Loucy (cell line): ENCODE data around the gene PAM.
A peak's percentile ranks its signal among the peaks of the same experiment; 100 is the strongest.

Source experiments
- H2AFZ ChIP-seq: fragments of 200-600 bp; sonication (generic); 2 replicates; pipeline ENCODE4 v1.6.0; 2016; ENCODE audit warnings: antibody characterized with exemption, mild to moderate bottlenecking, low read length, moderate library complexity
- H3F3A ChIP-seq: fragments of 200-600 bp; 2 replicates; pipeline ENCODE4 v1.6.0; 2016; ENCODE audit warnings: antibody characterized with exemption, low read depth, mild to moderate bottlenecking
- H3K27me3 ChIP-seq: fragments of 200-600 bp; sonication (generic); 2 replicates; pipeline ENCODE4 v1.6.1; 2014; ENCODE audit warnings: low read length, mild to moderate bottlenecking; ENCODE audit not compliant: insufficient read depth, poor library complexity, severe bottlenecking
- H3K36me3 ChIP-seq: fragments of 200-600 bp; sonication (generic); 2 replicates; pipeline ENCODE4 v1.6.1; 2016; ENCODE audit warnings: low read length; ENCODE audit not compliant: insufficient read depth
- H3K4me1 ChIP-seq: fragments of 200-600 bp; sonication (generic); 2 replicates; pipeline ENCODE4 v1.5.1; 2014; ENCODE audit warnings: low read length, mild to moderate bottlenecking; ENCODE audit not compliant: insufficient read depth, poor library complexity, severe bottlenecking
- H3K4me2 ChIP-seq: fragments of 200-600 bp; sonication (generic); 2 replicates; pipeline ENCODE4 v1.6.0; 2014; ENCODE audit warnings: antibody characterized with exemption, low read length, low read depth, mild to moderate bottlenecking; ENCODE audit not compliant: poor library complexity, severe bottlenecking
- H3K4me3 ChIP-seq: fragments of 200-600 bp; sonication (generic); 2 replicates; pipeline ENCODE4 v1.5.1; 2014; ENCODE audit warnings: low read length, mild to moderate bottlenecking, mixed read lengths; ENCODE audit not compliant: poor library complexity, severe bottlenecking
- H3K79me2 ChIP-seq: fragments of 200-600 bp; sonication (generic); 2 replicates; pipeline ENCODE4 v1.6.1; 2014; ENCODE audit warnings: low read length; ENCODE audit not compliant: insufficient read depth
- H3K9ac ChIP-seq: fragments of 200-600 bp; sonication (generic); 2 replicates; pipeline ENCODE4 v1.6.0; 2014; ENCODE audit warnings: mild to moderate bottlenecking, low read depth, low read length, moderate library complexity; ENCODE audit not compliant: poor library complexity, severe bottlenecking
- H3K9me2 ChIP-seq: fragments of 200-600 bp; sonication (generic); replicated peaks from 2 replicates; pipeline ENCODE4 v1.6.1; 2016; ENCODE audit warnings: low read depth, low read length, mixed read lengths
- H3K9me3 ChIP-seq: fragments of 200-600 bp; sonication (generic); 2 replicates; pipeline ENCODE4 v1.6.1; 2014; ENCODE audit warnings: mild to moderate bottlenecking, antibody characterized with exemption, low read length, low read depth; ENCODE audit not compliant: insufficient read depth
- H4K20me1 ChIP-seq: fragments of 200-600 bp; sonication (generic); 2 replicates; pipeline ENCODE4 v1.6.0; 2014; ENCODE audit warnings: antibody characterized with exemption, low read length, mild to moderate bottlenecking; ENCODE audit not compliant: insufficient read depth, poor library complexity, severe bottlenecking
- EZH2phosphoT487 ChIP-seq: fragments of 200-600 bp; IDR thresholded peaks from 2 replicates; pipeline ENCODE4 v1.6.1; 2018; ENCODE audit warnings: antibody characterized with exemption, mild to moderate bottlenecking, moderate library complexity, borderline replicate concordance
- TF ChIP-seq, protein P1 (sequence below): fragments of 200-600 bp; sonication (generic); conservative IDR thresholded peaks from 2 replicates; pipeline ENCODE4 v1.5.1; 2014; ENCODE audit warnings: mild to moderate bottlenecking, antibody characterized with exemption, low read length

Gene PAM

DNA sequence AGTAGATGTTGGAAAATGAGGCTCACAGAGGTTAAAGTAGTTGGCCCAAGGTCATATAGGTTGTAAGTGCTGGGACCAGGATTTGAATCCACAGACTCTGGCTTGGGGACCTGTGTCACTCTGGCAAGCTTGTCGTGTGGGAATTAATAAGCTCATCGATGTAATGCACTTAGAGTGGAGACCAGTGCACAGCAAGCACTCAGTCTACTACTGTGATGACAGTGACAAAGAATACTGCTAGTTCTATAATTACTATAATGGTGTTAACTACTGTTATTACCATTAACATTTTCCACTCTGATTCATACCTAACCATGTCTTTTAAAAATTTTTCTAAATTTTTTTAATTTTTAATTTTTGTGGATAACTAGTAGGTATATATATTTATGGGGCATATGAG is 12.8 kb downstream of the PAM start:
- H3K9ac ChIP-seq, result no peak overlapping the region
- H3K36me3 ChIP-seq, result no peaks in the 10 kb centered on the region
- peaks cover 37% of the 10 kb centered on the region for H3K79me2 ChIP-seq
- no peak overlapping the region for H3K4me3 ChIP-seq
- H2AFZ ChIP-seq, result no peak overlapping the region
- H3K4me1 ChIP-seq, result peaks cover 45% of the 10 kb centered on the region
- no peaks in the 10 kb centered on the region for H4K20me1 ChIP-seq
- H3K9me3 ChIP-seq, result no peaks in the 10 kb centered on the region
- no peaks in the 10 kb centered on the region for H3K9me2 ChIP-seq
- TF ChIP-seq, protein P1, sequence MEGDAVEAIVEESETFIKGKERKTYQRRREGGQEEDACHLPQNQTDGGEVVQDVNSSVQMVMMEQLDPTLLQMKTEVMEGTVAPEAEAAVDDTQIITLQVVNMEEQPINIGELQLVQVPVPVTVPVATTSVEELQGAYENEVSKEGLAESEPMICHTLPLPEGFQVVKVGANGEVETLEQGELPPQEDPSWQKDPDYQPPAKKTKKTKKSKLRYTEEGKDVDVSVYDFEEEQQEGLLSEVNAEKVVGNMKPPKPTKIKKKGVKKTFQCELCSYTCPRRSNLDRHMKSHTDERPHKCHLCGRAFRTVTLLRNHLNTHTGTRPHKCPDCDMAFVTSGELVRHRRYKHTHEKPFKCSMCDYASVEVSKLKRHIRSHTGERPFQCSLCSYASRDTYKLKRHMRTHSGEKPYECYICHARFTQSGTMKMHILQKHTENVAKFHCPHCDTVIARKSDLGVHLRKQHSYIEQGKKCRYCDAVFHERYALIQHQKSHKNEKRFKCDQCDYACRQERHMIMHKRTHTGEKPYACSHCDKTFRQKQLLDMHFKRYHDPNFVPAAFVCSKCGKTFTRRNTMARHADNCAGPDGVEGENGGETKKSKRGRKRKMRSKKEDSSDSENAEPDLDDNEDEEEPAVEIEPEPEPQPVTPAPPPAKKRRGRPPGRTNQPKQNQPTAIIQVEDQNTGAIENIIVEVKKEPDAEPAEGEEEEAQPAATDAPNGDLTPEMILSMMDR, result no peak
- TF ChIP-seq EZH2phosphoT487, result no peak
- no peak overlapping the region for H3K4me2 ChIP-seq
- H3F3A ChIP-seq, result no peaks in the 10 kb centered on the region
- no peaks in the 10 kb centered on the region for H3K27me3 ChIP-seq

DNA sequence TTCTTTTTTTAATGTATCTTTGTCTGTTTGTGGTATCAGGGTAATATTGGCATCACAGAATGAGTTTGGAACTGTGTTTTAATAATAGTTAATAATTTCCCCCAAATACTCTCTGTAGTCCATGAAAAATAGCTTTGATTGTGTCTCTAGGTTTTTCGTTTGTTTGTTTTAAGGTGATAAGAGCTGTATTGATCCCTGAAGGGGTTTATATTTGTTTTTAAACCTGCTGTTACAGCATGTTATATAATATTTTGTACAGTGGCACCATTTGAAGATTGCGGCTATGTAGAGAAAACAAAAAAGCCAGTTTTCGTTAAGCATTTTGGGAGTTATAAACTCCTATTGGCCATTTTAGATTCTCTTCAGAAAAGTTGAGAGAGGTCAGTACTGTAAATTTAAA is 15.7 kb downstream of the PAM start:
- no peaks in the 10 kb centered on the region for H3K27me3 ChIP-seq
- no peaks in the 10 kb centered on the region for H3F3A ChIP-seq
- H3K79me2 ChIP-seq, result peaks cover 29% of the 10 kb centered on the region
- H3K4me3 ChIP-seq, result no peak overlapping the region
- no peak overlapping the region for H2AFZ ChIP-seq
- H3K4me2 ChIP-seq, result peak overlapping the region; percentile 53
- peak overlapping the region; percentile 4 for H3K9ac ChIP-seq
- no peaks in the 10 kb centered on the region for H3K36me3 ChIP-seq
- H4K20me1 ChIP-seq, result no peaks in the 10 kb centered on the region
- H3K4me1 ChIP-seq, result peaks cover 18% of the 10 kb centered on the region
- no peaks in the 10 kb centered on the region for H3K9me3 ChIP-seq
- no peaks in the 10 kb centered on the region for H3K9me2 ChIP-seq
- TF ChIP-seq EZH2phosphoT487, result no peak
- TF ChIP-seq, protein P1, result no peak

DNA sequence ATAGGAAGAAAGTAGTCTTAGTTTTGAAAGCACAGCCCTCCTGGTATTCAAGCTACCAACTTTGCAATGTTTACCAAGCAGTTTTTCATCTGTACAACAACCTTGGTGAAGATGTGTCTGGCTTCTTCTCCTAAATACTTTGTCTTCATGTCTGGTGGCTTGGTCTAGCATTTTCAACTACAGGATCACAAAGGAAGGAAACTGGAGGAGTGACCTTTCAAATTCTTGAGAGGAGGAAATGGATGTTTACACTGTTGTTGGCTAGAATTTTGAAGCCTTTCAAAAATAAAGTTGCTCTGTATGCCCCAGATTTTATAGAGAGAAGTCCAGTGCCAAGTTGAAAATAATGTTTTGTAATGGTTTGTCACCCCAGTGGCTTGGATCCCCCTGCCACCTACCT is 16.3 kb downstream of the PAM start:
- H3K9me3 ChIP-seq, result no peaks in the 10 kb centered on the region
- TF ChIP-seq, protein P1, result no peak
- no peak for TF ChIP-seq EZH2phosphoT487
- H3K4me1 ChIP-seq, result peaks cover 16% of the 10 kb centered on the region
- H3K4me2 ChIP-seq, result peak overlapping the region; percentile 53
- H3K36me3 ChIP-seq, result no peaks in the 10 kb centered on the region
- no peaks in the 10 kb centered on the region for H3F3A ChIP-seq
- H3K4me3 ChIP-seq, result no peak overlapping the region
- H2AFZ ChIP-seq, result no peak overlapping the region
- H3K9ac ChIP-seq, result peak overlapping the region; percentile 4
- H3K9me2 ChIP-seq, result no peaks in the 10 kb centered on the region
- H3K79me2 ChIP-seq, result peaks cover 30% of the 10 kb centered on the region
- H3K27me3 ChIP-seq, result no peaks in the 10 kb centered on the region
- no peaks in the 10 kb centered on the region for H4K20me1 ChIP-seq
